ENCODE data around the gene CTSF. TPM values are rescaled to one million over a fixed set of nuclear protein-coding genes. Genes with fewer than 3 reads are reported as not detected.

Gene CTSF
- total RNA-seq, 2 experiments from 2014 or later, result 0.70 to 0.90 TPM

DNA sequence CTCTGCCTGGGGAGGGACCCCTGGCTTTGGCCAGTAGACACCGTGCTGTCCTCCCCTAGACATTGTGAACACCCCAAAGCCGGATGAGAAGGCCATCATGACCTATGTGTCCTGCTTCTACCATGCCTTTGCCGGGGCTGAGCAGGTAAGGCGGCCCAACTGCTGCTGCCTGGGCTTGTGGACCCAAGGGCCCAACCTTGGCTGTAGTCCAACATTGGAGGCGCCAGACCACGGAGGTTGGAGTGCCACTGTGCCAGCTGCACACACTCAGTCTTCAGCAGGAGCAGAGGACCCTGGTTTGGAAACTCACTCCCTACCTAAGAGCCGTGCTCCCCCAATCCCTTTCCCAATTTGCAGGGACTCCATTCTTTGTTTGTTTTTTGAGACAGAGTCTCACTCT lies 12.3 kb downstream of the CTSF start:
- ATAC-seq (no peak), DNase-seq (no peak)
- H3K27ac Mint-ChIP-seq, result no peak overlapping the region
- peaks cover 3% of the 10 kb centered on the region for H3K27me3 Mint-ChIP-seq (ENCODE audit: low read depth)
- H3K9me3 Mint-ChIP-seq (ENCODE audit: insufficient read depth), result no peaks in the 10 kb centered on the region
- H3K4me3 Mint-ChIP-seq, result no peak overlapping the region
- POLR2A ChIA-PET, result no interaction called here
- H3K36me3 Mint-ChIP-seq (ENCODE audit: low read depth), result no peaks in the 10 kb centered on the region
- CTCF ChIA-PET, result no interaction called here
- H3K4me1 Mint-ChIP-seq (ENCODE audit: low read depth), result no peaks in the 10 kb centered on the region

DNA sequence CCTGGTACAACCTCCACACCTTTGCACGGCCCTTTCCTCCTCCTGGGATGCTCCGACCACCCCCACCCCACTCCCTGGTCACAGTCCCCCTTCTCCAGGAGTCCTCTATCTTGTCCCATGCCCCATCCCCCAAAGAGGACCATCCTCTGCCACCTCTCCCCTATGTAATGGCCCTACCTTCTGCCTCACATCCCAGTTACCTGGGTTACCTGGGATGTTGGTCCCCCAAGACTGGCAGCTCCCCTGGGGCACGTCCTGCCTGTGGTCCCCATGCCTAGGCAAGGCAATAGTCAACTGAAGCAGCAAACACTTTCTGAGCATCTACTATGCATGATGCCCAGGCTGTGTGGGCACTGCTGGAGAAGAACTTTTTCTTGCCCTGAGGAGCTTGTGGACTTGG lies 13.0 kb downstream of the CTSF start:
- Mint-ChIP-seq H3K36me3 (ENCODE audit: low read depth) (no peaks in the 10 kb centered on the region), H3K27me3 (ENCODE audit: low read depth) (peaks cover 5% of the 10 kb centered on the region), H3K27ac (peak overlapping the region; percentile 52), H3K9me3 (ENCODE audit: insufficient read depth) (no peaks in the 10 kb centered on the region), H3K4me1 (ENCODE audit: low read depth) (no peaks in the 10 kb centered on the region), H3K4me3 (no peak overlapping the region)
- no peak for ATAC-seq
- ChIA-PET CTCF (interaction anchor here (0.8 kb wide), 1 partner anchor 167 kb away, joined by 3 read pairs; no protein-coding TSS in a partner anchor), POLR2A (interaction anchor here (0.6 to 0.9 kb wide), 2 partner anchors 10 to 123 kb away, joined by 3 read pairs; no protein-coding TSS in a partner anchor)
- no peak for DNase-seq

DNA sequence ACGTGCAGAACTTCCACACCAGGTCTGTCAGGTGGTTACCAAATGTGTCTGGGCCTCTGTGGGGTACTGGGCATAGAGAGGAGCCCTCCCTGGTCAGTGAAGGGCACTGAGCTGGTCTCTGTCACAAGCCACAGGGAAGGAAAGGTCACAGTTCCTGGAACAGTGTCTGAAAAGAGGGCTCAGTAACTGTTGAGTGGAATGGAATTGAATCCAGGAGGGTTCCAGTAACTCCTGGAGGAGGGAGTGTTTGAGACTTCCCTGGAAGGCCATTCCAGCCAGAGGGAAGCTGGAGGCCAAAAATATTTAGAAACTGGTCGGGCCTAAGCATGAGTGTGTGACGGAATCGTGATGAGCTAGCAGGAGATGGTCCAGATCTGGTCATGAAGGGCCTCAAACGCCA lies 13.8 kb downstream of the CTSF start:
- no peak overlapping the region for H3K4me3 Mint-ChIP-seq
- DNase-seq (no peak), ATAC-seq (no peak)
- ChIA-PET CTCF (no interaction called here), POLR2A (interaction anchor here (0.9 kb wide), 2 partner anchors 63 to 124 kb away, joined by 3 read pairs; no protein-coding TSS in a partner anchor)
- H3K27me3 Mint-ChIP-seq (ENCODE audit: low read depth), result peaks cover 12% of the 10 kb centered on the region
- no peak overlapping the region for H3K27ac Mint-ChIP-seq
- no peaks in the 10 kb centered on the region for H3K36me3 Mint-ChIP-seq (ENCODE audit: low read depth)
- no peaks in the 10 kb centered on the region for H3K4me1 Mint-ChIP-seq (ENCODE audit: low read depth)
- H3K9me3 Mint-ChIP-seq (ENCODE audit: insufficient read depth), result no peaks in the 10 kb centered on the region

DNA sequence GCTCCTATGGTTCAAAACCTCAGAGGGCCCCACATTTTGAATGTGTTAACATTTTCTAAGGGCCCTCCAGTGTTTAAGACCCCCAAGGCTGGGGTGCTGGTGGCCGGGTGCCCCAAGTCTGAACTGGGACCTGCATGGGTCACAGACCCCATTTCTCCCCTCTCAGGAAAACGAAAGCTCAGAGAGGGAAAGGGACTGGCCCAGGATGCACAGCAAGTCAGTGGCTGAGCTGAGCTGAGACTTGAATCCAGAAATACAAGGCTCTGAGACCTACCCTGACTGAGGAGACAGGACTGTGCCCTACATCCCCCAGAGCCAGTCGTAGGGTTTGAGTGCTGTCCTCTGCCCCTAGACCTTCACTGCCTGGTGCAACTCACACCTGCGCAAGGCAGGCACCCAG lies 17.5 kb downstream of the CTSF start:
- Mint-ChIP-seq H3K36me3 (ENCODE audit: low read depth) (no peaks in the 10 kb centered on the region), H3K9me3 (ENCODE audit: insufficient read depth) (no peaks in the 10 kb centered on the region), H3K27ac (no peak overlapping the region), H3K4me3 (no peak overlapping the region), H3K4me1 (ENCODE audit: low read depth) (peaks cover 7% of the 10 kb centered on the region), H3K27me3 (ENCODE audit: low read depth) (peaks cover 19% of the 10 kb centered on the region)
- POLR2A ChIA-PET, result no interaction called here
- no peak for DNase-seq
- ATAC-seq, result no peak
- CTCF ChIA-PET, result no interaction called here

DNA sequence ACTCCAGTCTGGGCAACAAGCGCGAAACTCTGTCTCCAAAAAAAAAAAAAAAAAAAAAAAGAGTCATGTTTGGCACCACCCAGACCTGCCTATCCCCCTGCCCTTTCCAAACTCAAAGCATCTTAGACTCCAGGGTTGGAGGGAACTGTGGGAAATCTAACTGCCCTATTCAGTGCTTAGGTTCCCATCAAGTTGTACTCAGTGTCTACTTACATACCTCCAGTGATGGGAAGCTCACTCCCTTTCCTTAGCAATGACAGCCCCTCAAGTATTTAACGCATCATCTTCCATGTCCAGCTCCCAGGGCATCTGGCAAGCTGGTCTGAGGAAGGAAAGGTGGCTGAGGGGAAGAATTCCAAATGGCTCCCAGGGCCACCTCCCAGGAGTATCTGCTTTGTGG lies 18.7 kb downstream of the CTSF start:
- H3K9me3 Mint-ChIP-seq (ENCODE audit: insufficient read depth), result no peaks in the 10 kb centered on the region
- ChIA-PET CTCF (interaction anchor here (1.2 kb wide), 1 partner anchor 89 kb away, joined by 3 read pairs; the partner anchor contains the start of gene RBM4), POLR2A (interaction anchor here (0.6 to 0.8 kb wide), 2 partner anchors 62 to 129 kb away, joined by 3 to 4 read pairs; no protein-coding TSS in a partner anchor)
- H3K36me3 Mint-ChIP-seq (ENCODE audit: low read depth), result no peaks in the 10 kb centered on the region
- ATAC-seq (no peak), DNase-seq (no peak)
- H3K4me3 Mint-ChIP-seq, result no peak overlapping the region
- H3K4me1 Mint-ChIP-seq (ENCODE audit: low read depth), result peaks cover 10% of the 10 kb centered on the region
- H3K27ac Mint-ChIP-seq, result no peak overlapping the region
- peaks cover 19% of the 10 kb centered on the region for H3K27me3 Mint-ChIP-seq (ENCODE audit: low read depth)

DNA sequence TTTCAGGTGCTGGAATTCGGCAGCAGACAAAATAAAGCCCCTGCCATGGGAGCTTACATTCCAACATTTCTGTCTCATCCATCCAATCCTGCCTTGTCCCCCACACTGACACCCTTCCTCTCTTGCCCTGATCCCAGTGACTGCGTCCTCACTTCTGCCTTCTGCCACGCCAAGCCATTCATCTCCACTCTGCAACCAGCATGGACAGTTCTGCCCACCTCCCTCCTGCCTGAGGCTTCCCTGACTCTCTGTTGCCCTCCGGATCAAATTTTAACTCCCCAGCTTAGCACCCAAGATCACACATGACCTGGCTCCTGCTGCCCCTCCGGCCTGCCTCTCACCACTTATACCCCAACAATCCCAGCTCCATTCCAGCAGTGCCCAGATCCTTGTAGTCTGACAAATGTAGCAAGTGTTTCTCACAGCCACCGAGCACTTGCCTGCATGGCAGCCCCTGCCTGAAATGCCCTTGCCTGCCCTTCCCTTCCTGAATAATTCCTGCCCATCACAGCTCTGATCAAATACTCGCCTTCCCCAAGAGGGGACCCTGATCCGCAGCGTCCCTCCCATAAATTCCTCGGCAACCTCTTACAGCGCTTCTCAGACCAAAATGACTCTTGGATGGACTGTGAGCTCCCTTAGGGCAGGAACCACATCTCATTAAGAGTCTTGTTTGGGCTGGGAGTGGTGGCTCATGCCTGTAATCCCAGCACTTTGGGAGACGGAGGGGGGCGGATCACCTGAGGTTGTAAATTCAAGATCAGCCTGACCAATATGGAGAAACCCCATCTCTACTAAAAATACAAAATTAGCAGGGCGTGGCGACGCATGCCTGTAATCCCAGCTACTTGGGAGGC lies 19.4 kb downstream of the CTSF start:
- no peak for ATAC-seq
- no peak overlapping the region for H3K4me3 Mint-ChIP-seq
- H3K4me1 Mint-ChIP-seq (ENCODE audit: low read depth), result peaks cover 15% of the 10 kb centered on the region
- no peaks in the 10 kb centered on the region for H3K9me3 Mint-ChIP-seq (ENCODE audit: insufficient read depth)
- ChIA-PET CTCF (interaction anchor here (1.2 kb wide), 1 partner anchor 89 kb away, joined by 3 read pairs; the partner anchor contains the start of gene RBM4), POLR2A (interaction anchor here (0.8 kb wide), 1 partner anchor 129 kb away, joined by 4 read pairs; no protein-coding TSS in a partner anchor)
- no peaks in the 10 kb centered on the region for H3K36me3 Mint-ChIP-seq (ENCODE audit: low read depth)
- H3K27ac Mint-ChIP-seq, result no peak overlapping the region
- peaks cover 19% of the 10 kb centered on the region for H3K27me3 Mint-ChIP-seq (ENCODE audit: low read depth)
- no peak for DNase-seq

DNA sequence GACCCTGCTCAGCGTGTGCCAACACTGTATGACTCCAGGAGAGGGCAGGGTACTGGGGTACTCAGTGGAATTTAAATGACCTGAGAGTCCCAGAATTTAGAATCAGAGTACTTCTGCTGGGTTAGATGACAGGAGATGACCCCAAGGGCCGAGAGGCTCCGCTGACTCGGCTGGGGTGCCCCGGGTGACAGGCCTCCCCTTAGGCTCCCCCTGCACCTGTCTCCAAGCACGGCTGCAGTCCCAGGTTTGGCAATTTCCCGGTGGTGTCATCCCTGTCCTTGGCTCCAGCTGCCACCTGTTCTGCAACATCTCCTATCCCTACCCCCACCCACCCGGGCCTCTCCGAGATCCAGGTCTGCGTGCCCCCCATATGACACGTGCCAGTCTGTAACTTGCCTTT lies 20.4 kb downstream of the CTSF start:
- CTCF ChIA-PET, result no interaction called here
- Mint-ChIP-seq H3K27me3 (ENCODE audit: low read depth) (peaks cover 19% of the 10 kb centered on the region), H3K4me3 (peak overlapping the region; percentile 16), H3K27ac (no peak overlapping the region), H3K4me1 (ENCODE audit: low read depth) (peaks cover 25% of the 10 kb centered on the region), H3K36me3 (ENCODE audit: low read depth) (peaks cover 4% of the 10 kb centered on the region), H3K9me3 (ENCODE audit: insufficient read depth) (no peaks in the 10 kb centered on the region)
- DNase-seq, result no peak
- POLR2A ChIA-PET, result no interaction called here
- no peak for ATAC-seq

DNA sequence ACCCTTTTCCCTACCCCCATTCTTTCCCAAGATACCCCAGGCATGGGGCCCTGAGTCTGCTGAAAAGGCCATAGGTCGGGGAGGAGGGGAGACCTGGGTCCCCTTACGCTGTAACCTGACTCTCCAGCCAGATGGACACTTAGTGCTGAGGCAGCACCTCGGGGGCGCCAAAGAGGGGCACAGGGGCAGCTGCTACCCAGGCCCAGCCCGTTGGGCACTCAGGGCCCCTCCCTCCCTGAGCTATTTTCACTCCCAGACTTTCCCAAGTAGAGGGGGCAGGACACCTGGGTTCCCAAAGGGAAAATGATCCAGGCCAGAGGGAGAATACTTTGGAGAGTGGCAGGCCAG lies 20.8 kb downstream of the CTSF start:
- DNase-seq (no peak), ATAC-seq (no peak)
- ChIA-PET CTCF (no interaction called here), POLR2A (no interaction called here)
- peak overlapping the region; percentile 16 for H3K4me3 Mint-ChIP-seq
- no peak overlapping the region for H3K27ac Mint-ChIP-seq
- peaks cover 19% of the 10 kb centered on the region for H3K27me3 Mint-ChIP-seq (ENCODE audit: low read depth)
- H3K36me3 Mint-ChIP-seq (ENCODE audit: low read depth), result peaks cover 7% of the 10 kb centered on the region
- H3K9me3 Mint-ChIP-seq (ENCODE audit: insufficient read depth), result no peaks in the 10 kb centered on the region
- peaks cover 28% of the 10 kb centered on the region for H3K4me1 Mint-ChIP-seq (ENCODE audit: low read depth)

DNA sequence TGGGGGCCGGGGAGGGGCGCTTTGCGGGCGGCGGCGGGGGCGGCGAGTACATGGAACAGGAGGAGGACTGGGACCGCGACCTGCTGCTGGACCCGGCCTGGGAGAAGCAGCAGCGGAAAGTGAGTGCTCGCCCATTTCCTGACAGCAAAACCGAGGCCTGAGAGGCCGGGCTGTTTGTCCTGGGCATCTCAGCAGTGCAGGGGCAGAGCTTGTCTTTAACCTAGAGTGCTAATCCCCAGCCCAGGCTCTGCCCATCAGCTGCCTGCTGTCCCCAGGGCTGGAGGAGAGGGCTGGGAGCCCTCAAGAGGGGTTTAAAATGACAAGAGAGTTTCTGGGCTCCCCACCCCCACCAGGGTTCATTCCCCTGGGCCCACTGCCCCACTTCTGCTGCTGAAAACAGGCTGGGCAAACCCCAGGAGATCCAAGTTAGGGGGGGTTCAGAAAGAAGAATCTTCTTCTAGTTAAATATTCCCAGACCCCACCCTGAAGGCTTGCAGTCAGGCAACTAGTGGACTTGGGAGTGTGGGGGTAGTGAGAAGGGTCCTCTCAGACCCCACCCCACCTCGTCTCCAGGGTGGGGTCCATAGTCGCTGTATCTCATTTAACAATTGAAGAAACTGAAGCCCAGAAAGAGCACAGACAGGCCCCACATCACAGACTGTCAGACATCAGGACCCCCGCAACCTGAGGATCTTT lies 21.3 kb downstream of the CTSF start:
- Mint-ChIP-seq H3K27me3 (ENCODE audit: low read depth) (peaks cover 19% of the 10 kb centered on the region), H3K27ac (no peak overlapping the region), H3K36me3 (ENCODE audit: low read depth) (peaks cover 12% of the 10 kb centered on the region), H3K4me1 (ENCODE audit: low read depth) (peaks cover 33% of the 10 kb centered on the region), H3K4me3 (peak overlapping the region; percentile 83), H3K9me3 (ENCODE audit: insufficient read depth) (no peaks in the 10 kb centered on the region)
- ChIA-PET POLR2A (interaction anchor here (0.6 to 1.7 kb wide), 3 partner anchors 12 to 295 kb away, joined by 3 to 5 read pairs (median 4); no protein-coding TSS in a partner anchor), CTCF (interaction anchor here (1.0 to 2.6 kb wide), 3 partner anchors 131 to 296 kb away, joined by 3 to 30 read pairs (median 3); partner anchors contain the start of genes RBM4B and RCE1)
- no peak for DNase-seq
- no peak for ATAC-seq

DNA sequence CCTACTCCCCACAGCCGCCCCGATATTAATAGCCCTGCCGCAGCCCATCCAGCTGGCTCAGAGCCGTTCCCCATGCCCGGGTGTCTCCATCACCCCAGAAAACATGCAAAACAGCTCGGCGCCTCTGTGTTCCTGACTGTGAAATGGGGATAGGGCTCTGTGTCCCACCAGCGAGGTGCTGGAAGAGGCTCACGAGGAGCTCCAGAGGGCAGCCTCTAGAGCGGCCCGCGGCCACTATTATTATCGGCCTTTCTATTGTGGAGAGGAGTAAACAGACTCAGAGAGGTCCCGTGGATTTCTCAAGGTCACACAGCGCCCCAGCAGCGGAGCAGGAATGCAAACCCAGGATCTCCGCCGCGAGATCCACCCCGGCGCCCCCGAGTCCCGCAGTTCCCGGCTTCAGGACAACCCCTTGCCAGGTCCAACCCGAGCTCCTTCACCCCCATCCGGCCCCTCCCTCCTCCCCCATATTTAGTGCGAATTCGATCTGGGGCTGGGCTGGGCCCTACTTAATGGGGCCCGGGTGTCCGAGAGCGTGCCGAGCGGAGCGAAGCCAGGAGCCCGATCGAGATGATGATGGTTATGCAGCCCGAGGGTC lies 21.9 kb downstream of the CTSF start, which contains the start of gene ACTN3:
TSS of gene ACTN3 (plus strand) at position 536 of the 598 bp plus-strand sequence. CDS start at position 571, 35 bp downstream.
- CTCF ChIA-PET, result interaction anchor here (1.0 to 2.9 kb wide), 5 partner anchors 23 to 297 kb away, joined by 3 to 30 read pairs (median 5); partner anchors contain the start of genes CCDC87, CCS, RBM4B and RCE1
- POLR2A ChIA-PET, result interaction anchor here (0.6 to 2.1 kb wide), 8 partner anchors 11 to 295 kb away, joined by 3 to 18 read pairs (median 4); partner anchors contain the start of genes DPP3, RBM14, RBM4 and RBM4B
- ATAC-seq, result no peak
- Mint-ChIP-seq H3K4me1 (ENCODE audit: low read depth) (peaks cover 38% of the 10 kb centered on the region), H3K4me3 (peak within 1 kb of the TSS; percentile 83), H3K36me3 (ENCODE audit: low read depth) (peaks cover 19% of the 10 kb centered on the region), H3K27ac (peak within 1 kb of the TSS; percentile 75), H3K9me3 (ENCODE audit: insufficient read depth) (no peaks in the 10 kb centered on the region), H3K27me3 (ENCODE audit: low read depth) (peaks cover 19% of the 10 kb centered on the region)
- DNase-seq, result peak; percentile 26

DNA sequence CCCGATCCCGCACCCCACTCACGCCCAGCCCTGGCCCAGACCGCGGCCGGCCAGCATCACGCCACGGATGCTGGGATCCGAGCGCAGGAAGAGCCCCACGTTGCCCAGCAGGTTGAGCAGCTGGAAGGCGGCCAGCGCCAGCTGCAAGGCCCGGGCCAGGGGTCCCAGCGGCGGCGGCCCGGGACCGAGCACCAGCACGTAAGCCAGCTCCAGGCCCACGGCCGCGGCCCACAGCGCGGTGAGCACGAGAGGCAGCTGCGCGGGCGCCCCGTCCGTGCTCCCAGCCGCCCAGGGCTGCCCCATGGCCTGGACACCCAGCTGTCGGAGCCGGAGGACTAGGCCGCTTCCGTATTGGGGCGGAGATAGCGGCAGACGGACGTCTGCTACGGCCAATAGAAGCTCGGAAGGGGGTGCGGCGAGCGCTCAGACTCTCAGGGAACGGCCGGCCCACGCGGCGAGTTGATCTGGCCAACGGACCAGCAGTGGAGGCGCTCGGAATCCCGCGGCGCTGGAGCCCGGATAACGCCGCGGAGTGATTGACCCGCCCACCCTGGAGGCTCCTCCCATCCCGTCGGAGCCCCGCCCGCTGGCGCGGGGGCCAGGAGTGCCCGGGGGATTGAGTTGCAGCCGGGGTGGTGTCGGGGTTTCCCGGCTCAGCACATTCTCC lies 22.6 kb downstream of the CTSF start, which contains the start of gene ZDHHC24:
TSS of gene ZDHHC24 (minus strand) at position 348 of the 667 bp plus-strand sequence. CDS start at position 303, 45 bp downstream.
- Mint-ChIP-seq H3K27me3 (ENCODE audit: low read depth) (peaks cover 19% of the 10 kb centered on the region), H3K4me3 (peak within 1 kb of the TSS; percentile 83)

More for the DNA sequence above, 22.6 kb downstream of the CTSF start, which contains the start of gene ZDHHC24:
- no peaks in the 10 kb centered on the region for H3K9me3 Mint-ChIP-seq (ENCODE audit: insufficient read depth)
- peak within 1 kb of the TSS; percentile 78 for H3K27ac Mint-ChIP-seq
- POLR2A ChIA-PET, result interaction anchor here (0.7 to 2.1 kb wide), 8 partner anchors 11 to 296 kb away, joined by 3 to 18 read pairs (median 4); partner anchors contain the start of genes DPP3, RBM14, RBM4 and RBM4B
- CTCF ChIA-PET, result interaction anchor here (1.0 to 2.9 kb wide), 6 partner anchors 23 to 297 kb away, joined by 3 to 30 read pairs (median 6); partner anchors contain the start of genes CCDC87, CCS, RBM4B and RCE1
- DNase-seq (peak; percentile 91), ATAC-seq (peak; percentile 88)
- peaks cover 22% of the 10 kb centered on the region for H3K36me3 Mint-ChIP-seq (ENCODE audit: low read depth)
- H3K4me1 Mint-ChIP-seq (ENCODE audit: low read depth), result peaks cover 38% of the 10 kb centered on the region
